K562 (cell line): Measurements from ENCODE around the gene ATG7. TPM values are rescaled to one million over a fixed set of nuclear protein-coding genes. Genes with fewer than 3 reads are reported as not detected.

Source experiments
- ATAC-seq: fragments of 200-7000 bp; cut with Tn5 transposase; 3 replicates; pipeline ENCODE4 v1.9.1; 2020; ENCODE audit warnings: moderate library complexity
- BruUV-seq: library from RNA; stranded (reverse); fragments of 400-500 nt; replicated peaks from 2 replicates; lab custom pipeline; 2021; lab: Mats Ljungman, UMichigan
- CTCF ChIA-PET: fragments of 300-600 bp; formaldehyde crosslinking; extraction: SDS; loops from one replicate; lab custom pipeline; 2021; ENCODE audit warnings: low intra/inter-chr PET ratio; lab: Yijun Ruan, JAX
- POLR2A ChIA-PET: fragments of 300-600, 350-650 bp; sonication (Branson Sonifier 250); formaldehyde crosslinking; extraction: SDS; loops from one replicate; lab custom pipeline; 2021; ENCODE audit warnings: antibody characterized with exemption, inconsistent platforms; lab: Yijun Ruan, JAX
- DNase-seq, 4 experiments: peaks; one replicate each; pipeline versions ENCODE4 v3.0.0 to v3.0.0-alpha.2; 2011 to 2018; ENCODE audit warnings: low spot score in 3 of 4, mixed read lengths in 3 of 4; ENCODE audit errors: extremely low read depth in 1 of 4
- FAIRE-seq: peaks from 2 replicates; lab custom pipeline; 2011; peaks lifted over from hg19 to GRCh38; lab: Jason Lieb, UNC
- H2AFZ ChIP-seq: 2 replicates; pipeline ENCODE4 v1.6.0; 2011; ENCODE audit warnings: low read depth, low read length, control low read depth, inconsistent platforms
- H3K27ac ChIP-seq: fragments of 200-600 bp; 3 replicates; pipeline ENCODE4 v1.8.0; 2011; ENCODE audit warnings: low read depth, mild to moderate bottlenecking, control low read depth, inconsistent platforms, low read length, moderate library complexity, mixed read lengths; ENCODE audit errors: extremely low read depth
- H3K27me3 ChIP-seq, 2 experiments: fragments of 300-600 bp in 1 of 2; 2 replicates in 1 of 2; 3 replicates in 1 of 2; pipeline versions ENCODE4 v1.6.0 to v1.8.0; 2011; ENCODE audit warnings: inconsistent platforms in 2 of 2, low read length in 2 of 2, mild to moderate bottlenecking in 1 of 2, mixed read lengths in 1 of 2, moderate library complexity in 1 of 2; ENCODE audit not compliant: control insufficient read depth in 2 of 2, insufficient read depth in 2 of 2
- H3K36me3 ChIP-seq: fragments of 300-600 bp; 3 replicates; pipeline ENCODE4 v1.8.0; 2011; ENCODE audit warnings: mild to moderate bottlenecking, low read length, inconsistent platforms; ENCODE audit not compliant: control insufficient read depth, insufficient read depth
- H3K4me1 ChIP-seq, 2 experiments: fragments of 200-600 bp in 1 of 2; replicated peaks in 1 of 2; 2 replicates in 1 of 2; 3 replicates in 1 of 2; pipeline versions ENCODE4 v1.5.1 to v1.8.0; 2011; ENCODE audit warnings: inconsistent platforms in 2 of 2, low read length in 2 of 2, mild to moderate bottlenecking in 1 of 2, mixed read lengths in 1 of 2, moderate library complexity in 1 of 2; ENCODE audit not compliant: control insufficient read depth in 2 of 2, insufficient read depth in 2 of 2
- H3K4me2 ChIP-seq: 2 replicates; pipeline ENCODE4 v1.6.1; 2011; ENCODE audit warnings: low read length, control low read depth, inconsistent platforms, mixed read lengths; ENCODE audit not compliant: insufficient read depth
- H3K4me3 ChIP-seq: fragments of 200-600 bp; sonication (generic), shearing (Covaris generic); 2 replicates; pipeline ENCODE4 v1.5.1; 2016; ENCODE audit warnings: control low read depth, inconsistent platforms
- H3K79me2 ChIP-seq: fragments of 200-600 bp; 3 replicates; pipeline ENCODE4 v1.8.0; 2011; ENCODE audit warnings: low read length, inconsistent platforms; ENCODE audit not compliant: control insufficient read depth, insufficient read depth
- H3K9ac ChIP-seq, 2 experiments: 2 replicates each; pipeline versions ENCODE4 v1.6.0 to v1.6.1; 2011; ENCODE audit warnings: low read depth in 2 of 2, low read length in 2 of 2, control low read depth in 1 of 2, inconsistent platforms in 1 of 2, mild to moderate bottlenecking in 1 of 2, mixed read lengths in 1 of 2; ENCODE audit not compliant: insufficient read depth in 1 of 2
- H3K9me1 ChIP-seq: one replicate; pipeline ENCODE4 v1.6.0; 2011; ENCODE audit warnings: inconsistent platforms, mild to moderate bottlenecking, low read length, moderate library complexity; ENCODE audit not compliant: control insufficient read depth, insufficient read depth
- H3K9me3 ChIP-seq: replicated peaks from 2 replicates; pipeline ENCODE4 v1.5.1; 2011; ENCODE audit warnings: low read depth, low read length, inconsistent platforms; ENCODE audit not compliant: control insufficient read depth, insufficient read depth
- H4K20me1 ChIP-seq: replicated peaks from 2 replicates; pipeline ENCODE4 v1.6.1; 2011; ENCODE audit warnings: low read length, inconsistent platforms, mixed read lengths; ENCODE audit not compliant: control insufficient read depth, insufficient read depth
- ATF6 ChIP-seq: sonication (generic); formaldehyde crosslinking; IDR thresholded peaks from 2 replicates; pipeline ENCODE4 v1.4.0; 2020; ENCODE audit warnings: mild to moderate bottlenecking, missing genetic modification reagents
- LARP7 ChIP-seq: fragments of 450-650 bp; IDR thresholded peaks from 2 replicates; pipeline ENCODE4 v1.6.1; 2016
- RB1 ChIP-seq: fragments of 450-650 bp; IDR thresholded peaks from 2 replicates; pipeline ENCODE4 v1.6.1; 2017; ENCODE audit warnings: low read depth, mild to moderate bottlenecking
- SETDB1 ChIP-seq: IDR thresholded peaks from one replicate; pipeline ENCODE4 v1.6.1; 2012; ENCODE audit warnings: low read length, control low read depth, inconsistent platforms
- TCF7L2 ChIP-seq: fragments of 150-350 bp; IDR thresholded peaks from 2 replicates; pipeline ENCODE4 v1.6.1; 2016; ENCODE audit warnings: low read depth, mild to moderate bottlenecking, low read length, moderate library complexity
- YBX1 ChIP-seq: fragments of 450-650 bp; IDR thresholded peaks from 2 replicates; pipeline ENCODE4 v1.7.1; 2016; ENCODE audit warnings: mild to moderate bottlenecking
- ZNF518B ChIP-seq: fragments of 250-450 bp; sonication (Bioruptor Pico); IDR thresholded peaks from 2 replicates; pipeline ENCODE4 v1.5.0; 2021; ENCODE audit warnings: mild to moderate bottlenecking, moderate library complexity
- ZNF639 ChIP-seq, 2 experiments: fragments of 200-800 bp in 1 of 2; sonication (Bioruptor generic) in 1 of 2; sonication (generic) in 1 of 2; formaldehyde crosslinking in 1 of 2; IDR thresholded peaks in 1 of 2; conservative IDR thresholded peaks in 1 of 2; 2 replicates each; pipeline versions ENCODE4 v1.5.0 to v1.6.1; 2016 to 2020; ENCODE audit warnings: missing compliant biosample characterization in 1 of 2, missing genetic modification characterization in 1 of 2, missing genetic modification reagents in 1 of 2
- WGBS: fragments of 100-300 bp; shearing (Covaris generic); methylation state at CpG from one replicate; pipeline ENCODE4 v1.1.6; 2016; ENCODE audit warnings: low coverage, mixed read lengths; ENCODE audit not compliant: insufficient coverage; ENCODE audit errors: missing lambda C conversion rate; 5-methylcytosine and 5-hydroxymethylcytosine counted together
- in situ Hi-C: fragments of 300-500 bp; cut with MboI; formaldehyde crosslinking; loops from 4 replicates; pipeline ENCODE4 v1.15.0; 2018; ENCODE audit warnings: inconsistent platforms, mixed read lengths
- intact Hi-C: fragments of 100-400 bp; cut with micrococcal nuclease; formaldehyde crosslinking; loops from 2 replicates; pipeline ENCODE4 v1.14.2; 2022
- polyA plus RNA-seq, 8 experiments: library from polyadenylated mRNA; depleted of rRNA in 4 of 8; stranded (reverse) in 5 of 8; unstranded in 3 of 8; fragments of >200 nt; fragmentation: Nextera tagmentation in 2 of 8; fragmentation: Illumina TruSeq in 1 of 8; extraction: Ambion mirVana in 2 of 8; extraction: Trizol in 1 of 8; gene quantifications; 2 replicates each; pipeline versions ENCODE4 v1.2.1 to v1.2.3, GENCODE V29; 2011 to 2014; ENCODE audit warnings: inconsistent platforms in 1 of 8, missing spikeins in 1 of 8
- total RNA-seq, 7 experiments: library from RNA; depleted of rRNA in 6 of 7; stranded (reverse); fragments of >200 nt in 6 of 7; fragmentation: Illumina TruSeq in 2 of 7; extraction: Trizol in 2 of 7; gene quantifications; 2 replicates each; pipeline versions ENCODE4 v1.2.1 to v1.2.3, GENCODE V29; 2011 to 2021; ENCODE audit warnings: low replicate concordance in 1 of 7

Gene ATG7
- total and polyA plus RNA-seq, 9 of the 15 experiments (the other 6 are each of a cell fraction or from before 2014, with no cell fraction given): 18.3 to 45.3 (median 33.6) TPM

- Histone ChIP-seq H3K4me3 (no peak overlapping the region), H3K4me1 (peaks cover 0 to 3% of the 10 kb centered on the region in 2 experiments; a peak in 2 of 5 replicates), H3K9me1 (no peaks in the 10 kb centered on the region), H3K4me2 (no peak overlapping the region), H3K9me3 (no peaks in the 10 kb centered on the region; the same call in 1 of the 2 replicates), H3K79me2 (no peaks in the 10 kb centered on the region), H3K27ac (no peak overlapping the region), H3K27me3 (peaks cover 4 to 18% of the 10 kb centered on the region in 2 experiments; a peak in 3 of 5 replicates), H3K9ac (no peak overlapping the region), H2AFZ (no peak overlapping the region), H3K36me3 (no peaks in the 10 kb centered on the region), H4K20me1 (no peaks in the 10 kb centered on the region)
- no peak for ATAC-seq
- TF ChIP-seq ZNF639 (CRISPR knock-in tag; conservative IDR thresholded peaks at IDR 0.05 in 1 of 2, IDR thresholded peaks at IDR 0.05 in 1 of 2): 0 out of 4 replicates have a peak, but pooled peaks of 1 of the 2 experiments have one; percentile 15
- no peak for TF ChIP-seq YBX1
- no peak for FAIRE-seq
- ChIA-PET POLR2A (interaction anchor here (0.7 to 0.9 kb wide), 2 partner anchors 46 to 593 kb away, joined by 3 to 6 read pairs; no protein-coding TSS in a partner anchor), CTCF (no interaction called here)
- in situ Hi-C loops: no loop called here
- 5% methylated on average over 4 of the region's 4 CpGs for WGBS
- no peak for DNase-seq
- no TSS peak for BruUV-seq
- intact Hi-C loops: no loop called here
Observed at GRCh38 chr3:11228041-11228440, 44.2 kb upstream of the ATG7 start.

GRCh38 chr3:11230125-11230524 is 42.1 kb upstream of the ATG7 start:
- 7% methylated on average over 4 of the region's 4 CpGs for WGBS
- Histone ChIP-seq H4K20me1 (no peaks in the 10 kb centered on the region), H3K79me2 (no peaks in the 10 kb centered on the region), H3K9me1 (no peaks in the 10 kb centered on the region), H3K36me3 (no peaks in the 10 kb centered on the region), H3K4me2 (no peak overlapping the region), H3K9me3 (no peaks in the 10 kb centered on the region; the same call in 1 of the 2 replicates), H2AFZ (no peak overlapping the region), H3K9ac (no peak overlapping the region), H3K27me3 (peaks cover 10 to 15% of the 10 kb centered on the region in 2 experiments), H3K4me3 (no peak overlapping the region), H3K4me1 (peaks cover 0 to 3% of the 10 kb centered on the region in 2 experiments; a peak in 2 of 5 replicates), H3K27ac (no peak overlapping the region)
- FAIRE-seq (no peak), DNase-seq (no peak), ATAC-seq (no peak)
- CTCF ChIA-PET: no interaction called here
- in situ Hi-C loops (loop anchor here (5.0 kb wide), 1 partner anchor 107 kb away; no protein-coding TSS in a partner anchor), intact Hi-C loops (no loop called here)
- POLR2A ChIA-PET: no interaction called here
- no TSS peak for BruUV-seq
- TF ChIP-seq ZNF518B (CRISPR knock-in tag) (no peak), TCF7L2 (no peak), ATF6 (CRISPR knock-in tag) (no peak), SETDB1 (no peak), RB1 (no peak), LARP7 (no peak)
